HT-29 (cell line): ENCODE results near the gene PRR18. TPM values are rescaled to one million over a fixed set of nuclear protein-coding genes. Genes with fewer than 3 reads are reported as not detected.

ENCODE experiments used
- DNase-seq: peaks from one replicate; pipeline ENCODE4 v3.0.0-alpha.2; 2015; ENCODE audit warnings: low spot score
- total RNA-seq: library from RNA; depleted of rRNA; stranded (reverse); fragments of >200 nt; shearing (Covaris generic); gene quantifications from 2 replicates; pipeline ENCODE4 v1.2.3, GENCODE V29; 2014

The PRR18 gene
- total RNA-seq, 1 experiment from 2014 or later: not detected

GRCh38 chr6:166333172-166333995, 25.2 kb upstream of the PRR18 start:
- DNase-seq: no peak

GRCh38 chr6:166331503-166332415, 23.6 kb upstream of the PRR18 start:
- no peak for DNase-seq

GRCh38 chr6:166330612-166331011, 22.4 kb upstream of the PRR18 start:
- DNase-seq: peak; percentile 79

GRCh38 chr6:166325383-166326042, 17.3 kb upstream of the PRR18 start:
- no peak for DNase-seq

GRCh38 chr6:166323395-166323794, 15.2 kb upstream of the PRR18 start:
- no peak for DNase-seq

GRCh38 chr6:166318649-166319600, 10.7 kb upstream of the PRR18 start:
- DNase-seq: peak; percentile 21

- DNase-seq: no peak
These were observed 10.0 kb upstream of the PRR18 start for GRCh38 chr6:166318227-166318626.

- DNase-seq: no peak
These were observed 9.3 kb upstream of the PRR18 start for GRCh38 chr6:166317261-166318212.

- DNase-seq: no peak
These were observed 7.2 kb upstream of the PRR18 start for GRCh38 chr6:166315436-166315835.

GRCh38 chr6:166314454-166314853, 6.3 kb upstream of the PRR18 start:
- no peak for DNase-seq

- DNase-seq: peak; percentile 31
These were observed 5.3 kb upstream of the PRR18 start for GRCh38 chr6:166313255-166314070.

GRCh38 chr6:166312832-166313231, 4.6 kb upstream of the PRR18 start:
- no peak for DNase-seq

- DNase-seq: no peak
These were observed 2.4 kb upstream of the PRR18 start for GRCh38 chr6:166310634-166311033.

- DNase-seq: no peak
These were observed 1.8 kb upstream of the PRR18 start for GRCh38 chr6:166309977-166310376.

GRCh38 chr6:166308769-166309589, 787 bp upstream of the PRR18 start:
- no peak for DNase-seq

- DNase-seq: no peak
These were observed 835 bp downstream of the PRR18 start for GRCh38 chr6:166307082-166308032.
